ACHN (cell line): Measurements from ENCODE around the gene SWSAP1.
A peak's percentile ranks its signal among the peaks of the same experiment; 100 is the strongest.
"Not testable (repeated sequence)": the region's sequence is repeated elsewhere in the genome, so short reads cannot be mapped to it uniquely, and the experiment has no call there.

Experiments used
- DNase-seq: peaks from one replicate; pipeline ENCODE4 v3.0.0-alpha.2; 2015
- in situ Hi-C: cut with HindIII; loops from 2 replicates; pipeline ENCODE4 v1.10.0; 2017; ENCODE audit warnings: low sequenced_read_pairs, low pct_ligation_motif_present, low pct_unique_long_range_greater_than_20kb

Gene SWSAP1

GRCh38 chr19:11399667-11400066, 25.2 kb downstream of the SWSAP1 start:
- DNase-seq, result no peak
- in situ Hi-C loops, result no loop called here

DNA sequence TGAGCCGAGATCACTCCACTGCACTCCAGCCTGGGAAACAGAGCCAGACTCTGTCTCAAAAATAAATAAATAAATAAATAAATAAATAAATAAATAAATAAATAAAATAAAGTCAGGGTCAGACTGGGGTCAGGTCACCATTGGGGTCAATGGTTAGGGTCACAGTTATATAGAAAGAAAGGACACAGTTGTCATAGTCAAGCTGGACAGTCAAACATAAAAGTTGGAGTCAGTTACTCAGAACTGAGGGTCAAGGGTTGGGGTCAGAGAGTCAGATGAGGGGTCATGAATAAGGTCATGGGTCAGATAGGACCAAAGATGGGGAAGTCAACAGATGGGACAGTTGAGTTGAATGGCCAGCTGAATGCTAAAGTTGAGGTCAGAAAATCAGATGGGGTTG, 26.3 kb downstream of the SWSAP1 start:
- in situ Hi-C loops, result no loop called here
- no peak for DNase-seq

- in situ Hi-C loops, result no loop called here
- DNase-seq, result no peak
These were observed 27.5 kb downstream of the SWSAP1 start for GRCh38 chr19:11401808-11402543.

DNA sequence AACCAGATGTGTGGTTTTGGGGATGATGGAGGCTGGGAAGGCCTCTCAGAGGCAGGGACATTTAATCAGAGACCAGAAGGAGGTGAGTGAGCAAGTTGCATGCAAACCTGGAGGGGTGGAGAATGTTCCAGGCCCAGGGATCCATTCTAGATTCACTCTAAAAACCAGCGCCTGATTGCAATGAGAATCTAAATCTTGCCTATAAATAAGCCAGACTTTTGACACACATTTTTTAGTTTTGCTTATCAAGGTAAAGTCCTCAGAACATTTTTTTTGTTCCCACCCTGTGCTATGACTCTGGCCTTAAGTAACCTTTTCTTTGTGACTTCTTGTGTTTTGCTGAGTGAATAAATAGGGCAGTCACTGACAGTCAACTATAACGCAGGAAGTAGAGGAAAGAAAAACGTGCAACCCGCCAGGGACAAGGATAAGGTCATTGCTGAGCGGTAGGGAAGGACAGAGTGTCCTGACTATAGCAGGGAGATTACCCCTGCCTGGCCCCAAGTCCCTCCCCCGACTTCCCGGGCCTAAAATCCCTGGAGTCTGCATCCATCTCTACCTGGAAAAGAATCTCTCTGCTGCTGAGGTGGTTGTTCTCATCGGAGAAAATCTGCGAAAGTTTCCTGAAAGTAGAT, 30.2 kb downstream of the SWSAP1 start:
- no peak for DNase-seq
- in situ Hi-C loops, result no loop called here

DNA sequence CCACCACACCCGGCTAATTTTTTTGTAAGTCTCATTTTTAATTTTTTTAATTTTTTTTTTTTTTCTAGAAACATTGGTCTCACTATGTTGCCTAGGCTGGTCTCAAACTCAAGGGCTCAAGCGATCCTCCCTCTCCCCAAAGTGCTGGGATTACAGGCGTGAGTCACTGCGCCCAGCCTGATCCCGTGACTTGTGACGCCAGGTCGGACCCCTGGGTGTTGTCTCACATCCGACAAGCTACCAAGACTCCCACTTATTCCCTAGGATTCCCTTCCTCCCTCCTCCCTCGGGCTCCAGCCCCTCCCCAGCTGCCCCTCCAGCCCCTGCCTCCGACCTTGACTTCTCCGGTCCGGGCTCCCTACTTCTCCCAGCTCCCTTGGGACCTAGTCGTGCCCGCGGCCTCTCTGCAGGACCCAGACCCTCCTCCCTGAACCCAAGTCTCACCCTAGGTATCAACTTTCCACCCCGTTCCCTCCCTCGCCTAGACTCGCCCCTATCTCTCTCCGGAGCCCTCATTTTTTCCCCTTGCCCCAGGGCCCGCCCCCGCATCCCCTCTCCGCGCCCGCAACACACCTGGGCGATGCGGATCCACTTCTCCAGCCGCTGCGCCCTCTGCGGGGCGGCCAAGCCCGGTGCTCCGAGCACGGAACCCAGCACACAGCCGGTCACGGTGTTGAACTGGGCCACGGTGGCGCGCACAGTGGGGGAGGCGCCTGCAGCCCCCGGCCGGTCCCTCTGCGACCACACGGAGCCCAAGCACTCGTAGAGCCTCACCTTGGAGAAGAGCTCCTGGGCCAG, 31.6 kb downstream of the SWSAP1 start:
- in situ Hi-C loops, result no loop called here
- DNase-seq, result no peak

DNA sequence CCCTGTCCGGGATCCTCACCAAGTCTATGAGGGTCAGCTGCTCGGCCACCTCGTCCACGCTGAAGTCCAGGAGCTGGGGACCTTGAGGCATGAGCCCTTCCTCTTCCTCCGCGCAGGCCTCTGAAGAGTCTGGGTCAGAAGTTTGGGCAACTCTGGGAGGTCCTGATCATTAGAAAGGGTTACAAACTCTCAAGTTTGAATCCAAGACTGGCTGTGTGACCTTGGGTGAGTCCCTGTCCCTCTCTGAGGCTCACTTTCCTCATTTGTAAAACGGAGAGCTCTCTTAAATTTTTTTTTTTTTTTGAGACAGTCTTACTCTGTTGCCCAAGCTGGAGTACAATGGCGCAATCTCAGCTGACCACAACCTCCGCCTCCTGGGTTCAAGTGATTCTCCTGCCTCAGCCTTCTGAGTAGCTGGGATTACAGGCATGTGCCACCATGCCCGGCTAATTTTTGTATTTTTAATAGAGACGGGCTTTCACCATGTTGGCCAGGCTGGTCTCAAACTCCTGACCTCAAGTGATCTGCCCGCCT, 32.3 kb downstream of the SWSAP1 start:
- in situ Hi-C loops, DNase-seq: not testable (repeated sequence)

DNA sequence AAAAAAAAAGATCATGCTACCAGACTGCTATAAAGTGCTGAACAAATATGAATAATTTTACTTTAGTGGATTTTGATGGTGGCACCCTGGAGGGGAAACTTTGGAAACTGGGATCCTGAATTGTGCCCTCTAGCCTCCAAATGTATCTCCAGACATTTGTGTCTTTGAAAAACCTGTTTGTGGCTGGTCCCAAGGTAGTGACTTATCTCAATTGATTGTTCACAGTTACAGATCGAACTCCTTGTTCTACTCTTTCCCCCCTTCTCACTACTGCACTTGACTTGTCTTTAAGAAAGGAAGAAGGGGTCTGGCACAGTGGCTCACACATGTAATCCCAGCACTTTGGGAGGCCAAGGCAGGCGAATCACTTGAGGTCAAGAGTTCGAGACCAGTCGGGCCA, 34.1 kb downstream of the SWSAP1 start:
- in situ Hi-C loops, result no loop called here
- DNase-seq, result no peak

DNA sequence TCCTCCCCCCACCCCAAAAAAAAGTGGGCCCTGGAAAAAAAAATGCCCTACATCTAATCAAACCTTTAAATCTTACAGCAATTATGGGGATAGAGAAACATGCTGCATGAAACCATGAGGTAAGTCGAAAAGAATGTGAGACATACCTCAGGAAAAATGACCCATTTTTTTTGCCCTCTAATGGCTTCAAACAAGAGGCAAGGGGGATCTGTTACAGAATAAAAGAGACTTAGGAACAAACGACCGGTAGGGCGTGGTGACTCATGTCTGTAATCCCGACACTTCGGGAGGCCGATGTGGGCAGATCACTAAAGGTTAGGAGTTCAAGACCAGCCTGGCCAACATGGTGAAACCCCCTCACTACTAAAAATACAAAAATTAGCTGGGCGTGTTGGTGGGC, 36.2 kb downstream of the SWSAP1 start:
- peak; percentile 15 for DNase-seq
- in situ Hi-C loops, result no loop called here

- no peak for DNase-seq
- in situ Hi-C loops, result no loop called here
These were observed 40.1 kb downstream of the SWSAP1 start for GRCh38 chr19:11414544-11414943.

DNA sequence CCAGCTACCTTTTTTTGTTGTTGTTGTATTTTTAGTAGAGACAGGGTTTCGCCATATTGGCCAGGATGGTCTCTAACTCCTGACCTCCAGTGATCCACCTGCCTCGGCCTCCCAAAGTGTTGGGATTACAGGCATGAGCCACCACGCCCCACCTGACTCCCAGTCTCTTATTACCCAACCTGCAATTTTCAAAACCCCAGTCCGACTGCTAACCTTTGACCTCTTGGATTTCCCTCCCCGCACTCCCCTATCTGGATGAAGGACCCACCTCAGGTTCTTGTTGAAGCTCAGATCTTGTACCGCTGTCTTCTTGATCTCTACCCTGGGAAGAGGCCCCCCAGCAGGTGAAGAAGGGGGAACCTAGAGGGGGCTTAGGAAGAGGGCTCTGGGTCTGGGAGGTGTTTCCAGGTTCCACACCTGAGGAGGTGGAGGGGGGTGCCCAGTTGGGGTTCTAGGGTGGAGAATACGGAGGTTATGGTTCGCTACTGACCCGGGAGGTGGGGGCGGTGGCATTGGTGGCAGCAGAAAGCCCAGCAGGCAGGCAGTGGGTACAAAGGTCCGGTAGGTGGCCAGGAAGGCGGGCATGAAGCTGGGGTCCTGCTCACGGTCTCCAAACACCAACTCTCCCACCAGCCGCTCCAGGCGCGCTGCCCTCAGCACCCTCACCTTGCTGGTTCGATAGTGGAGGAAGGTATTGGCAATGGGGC, 42.0 kb downstream of the SWSAP1 start:
- in situ Hi-C loops, result no loop called here
- DNase-seq, result no peak

DNA sequence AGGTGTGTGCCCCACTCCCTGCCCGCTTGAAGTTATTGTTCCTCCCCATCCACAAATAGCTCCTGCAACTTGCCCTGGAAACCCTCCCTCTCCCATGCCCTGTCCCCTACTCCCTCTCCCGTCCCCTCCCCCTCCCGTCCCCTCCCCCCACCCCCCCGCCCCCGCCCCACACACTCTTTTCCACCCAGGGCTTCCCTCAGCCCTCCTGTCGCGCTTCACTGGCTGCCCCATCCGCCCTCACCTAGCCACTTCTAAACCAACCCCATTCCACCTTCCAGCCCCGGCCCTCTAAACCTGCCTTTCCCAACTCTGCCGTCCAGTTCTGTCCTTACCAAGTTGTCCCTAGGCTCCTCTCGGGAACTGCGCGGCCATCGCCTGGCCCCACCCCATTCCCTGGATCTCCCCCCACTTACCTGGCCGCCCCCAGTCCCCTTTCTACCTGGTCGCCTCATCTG, 43.7 kb downstream of the SWSAP1 start:
- no peak for DNase-seq
- in situ Hi-C loops, result no loop called here

DNA sequence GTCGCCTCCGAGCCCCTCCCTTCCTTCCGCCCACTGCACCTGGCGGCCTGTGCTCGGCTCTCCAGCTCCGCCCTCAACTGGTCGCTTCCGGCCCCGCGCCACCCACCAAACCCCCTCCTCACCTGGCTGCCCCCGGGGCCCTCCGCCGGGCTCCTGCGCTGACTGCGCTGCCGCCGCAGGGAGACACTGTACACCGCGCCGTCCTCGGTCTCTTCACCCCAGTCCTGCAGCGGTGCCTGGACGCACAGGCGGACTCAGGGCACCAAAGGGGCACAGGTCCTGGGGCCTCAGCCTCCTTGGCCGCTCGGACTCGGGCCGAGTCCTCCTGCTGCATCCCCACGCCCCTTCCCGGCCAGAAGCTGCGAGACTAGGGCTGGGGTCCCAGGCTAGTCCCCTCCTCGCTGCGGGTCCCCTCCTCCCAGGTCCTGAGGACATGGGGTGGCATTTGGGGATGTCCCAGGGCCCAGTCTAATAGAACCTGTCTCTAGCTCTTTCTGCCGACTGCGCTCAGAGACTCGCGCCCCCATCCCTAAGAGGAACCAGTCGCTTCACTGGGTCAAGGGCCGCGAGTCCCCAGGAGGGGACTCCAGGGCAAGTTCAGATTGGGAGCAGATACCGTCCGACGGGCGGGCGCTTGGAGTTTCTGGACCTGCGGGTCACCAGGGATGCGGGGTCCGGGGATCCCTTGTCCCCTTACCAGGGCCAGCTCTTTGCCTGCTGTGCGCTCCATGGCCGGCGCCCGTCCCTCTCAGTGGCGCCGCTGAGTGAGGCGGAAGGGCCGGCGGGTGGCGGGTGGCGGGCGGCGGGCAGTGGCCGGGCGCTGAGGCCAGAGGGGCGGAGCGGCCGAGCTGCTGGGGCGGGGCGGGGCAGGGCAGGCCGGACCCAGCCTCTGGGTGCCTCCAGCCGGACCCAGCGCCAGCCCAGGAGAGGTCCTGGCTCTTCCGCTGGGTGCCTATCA, 44.4 kb downstream of the SWSAP1 start, which contains the start of gene RGL3:
Gene RGL3, minus strand, starts transcription at position 766 of the 958 bp plus-strand sequence. Its CDS starts 36 bp downstream, at position 730.
- in situ Hi-C loops, result no loop called here
- peak; percentile 40 for DNase-seq

GRCh38 chr19:11420429-11421370, 46.2 kb downstream of the SWSAP1 start:
- in situ Hi-C loops, result no loop called here
- DNase-seq, result no peak

DNA sequence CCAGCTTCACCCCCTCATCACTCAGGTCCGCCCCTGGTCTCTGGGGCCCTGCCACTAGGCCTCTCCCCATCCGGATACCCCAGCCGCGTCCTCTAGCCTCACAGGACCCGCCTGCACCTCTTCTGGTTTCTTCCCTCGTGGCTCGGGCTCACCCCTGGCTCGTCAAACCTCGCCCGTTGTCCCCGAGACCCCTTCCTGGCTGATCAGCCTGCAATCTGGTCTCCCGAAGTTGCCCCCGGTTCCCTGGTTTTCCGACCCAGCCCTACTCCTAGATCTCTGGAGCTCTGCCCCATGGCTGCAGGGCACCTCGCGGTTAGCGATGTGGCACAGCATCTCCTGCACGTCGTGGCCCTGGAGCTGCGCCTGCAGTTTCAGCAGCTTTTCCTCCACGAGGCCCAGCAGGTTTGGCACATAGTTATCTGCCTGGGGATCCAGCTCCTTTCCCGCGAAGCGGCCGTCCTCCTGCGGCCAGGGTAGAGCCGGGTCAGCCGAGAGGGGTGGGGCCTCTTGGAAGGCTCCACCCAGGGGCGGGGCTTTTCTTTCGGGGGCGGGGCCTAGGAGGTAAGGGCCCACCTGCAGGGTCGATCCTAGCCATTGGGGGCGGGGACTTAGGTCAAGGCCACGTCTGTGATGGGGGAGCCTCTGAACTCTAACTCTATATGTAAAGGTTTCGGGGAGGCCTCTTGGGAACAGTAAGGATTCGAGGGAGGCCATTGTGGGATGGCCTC, 47.1 kb downstream of the SWSAP1 start:
- DNase-seq, result no peak
- in situ Hi-C loops, result no loop called here

DNA sequence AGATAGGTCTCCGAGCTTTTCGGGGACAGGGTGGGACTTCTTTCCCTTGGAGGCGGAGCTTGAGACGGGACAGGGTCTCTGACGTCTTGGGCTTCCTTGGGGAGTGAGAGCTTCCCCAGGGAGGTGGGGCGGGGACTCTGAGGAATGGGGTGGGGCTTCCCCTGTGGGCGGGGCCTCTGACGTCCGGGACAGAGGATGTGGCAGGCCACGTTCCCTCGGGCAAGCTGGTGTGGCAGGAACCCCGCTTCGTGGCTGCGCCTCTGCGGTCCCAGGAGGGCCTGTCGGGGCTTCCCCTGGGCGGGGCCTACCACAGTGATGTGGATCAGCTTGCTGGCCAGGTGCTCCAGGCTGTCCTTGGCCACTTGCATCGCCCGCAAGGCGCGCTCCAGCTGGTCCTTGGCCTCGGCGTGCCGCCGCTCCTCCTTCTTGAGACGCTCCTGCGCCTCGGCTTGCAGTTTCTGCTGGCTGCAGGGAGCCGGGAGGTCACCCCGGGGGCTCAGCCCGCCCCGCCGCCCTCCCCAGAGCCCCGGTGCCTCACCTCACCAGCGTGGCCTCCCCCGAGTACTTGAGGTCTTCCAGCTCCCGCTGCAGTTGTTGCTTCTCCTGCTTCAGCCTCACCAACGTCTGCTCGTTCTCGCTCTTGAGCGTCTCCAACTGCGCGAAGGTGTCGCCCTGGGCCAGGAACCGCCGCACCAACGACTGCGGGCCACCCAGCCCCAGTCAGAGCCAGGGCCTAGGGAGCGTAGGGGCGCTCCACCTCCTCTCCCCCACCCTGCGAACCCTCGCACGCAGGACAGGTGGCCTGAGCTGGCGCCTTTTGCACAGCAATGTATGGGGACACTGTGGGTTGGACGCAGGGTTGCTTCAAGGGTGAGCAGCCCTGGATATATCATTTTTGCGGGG, 47.9 kb downstream of the SWSAP1 start:
- DNase-seq, result no peak
- in situ Hi-C loops, result no loop called here
